MM.1S (cell line): Measurements from ENCODE around the gene CGB7.

Experiments
- DNase-seq: peaks from one replicate; pipeline ENCODE4 v3.0.0-alpha.2; 2015
- H2AFZ ChIP-seq: fragments of 300-600 bp; sonication (generic); 2 replicates; pipeline ENCODE4 v1.6.0; 2016; ENCODE audit warnings: antibody characterized with exemption, low read length
- H3F3A ChIP-seq: fragments of 300-600 bp; sonication (generic); 2 replicates; pipeline ENCODE4 v1.6.1; 2016; ENCODE audit warnings: mild to moderate bottlenecking, antibody characterized with exemption, low read length, moderate library complexity, mixed read lengths; ENCODE audit not compliant: insufficient read depth
- H3K27ac ChIP-seq: fragments of 300-600 bp; sonication (generic); 2 replicates; pipeline ENCODE4 v1.5.1; 2016; ENCODE audit warnings: mild to moderate bottlenecking, low read length
- H3K27me3 ChIP-seq: fragments of 300-600 bp; sonication (generic); replicated peaks from 2 replicates; pipeline ENCODE4 v1.6.0; 2016; ENCODE audit warnings: low read length; ENCODE audit not compliant: insufficient read depth
- H3K36me3 ChIP-seq: fragments of 300-600 bp; sonication (generic); replicated peaks from 2 replicates; pipeline ENCODE4 v1.6.1; 2016; ENCODE audit warnings: mild to moderate bottlenecking, low read length, mixed read lengths; ENCODE audit not compliant: insufficient read depth
- H3K4me1 ChIP-seq: fragments of 300-600 bp; sonication (generic); 2 replicates; pipeline ENCODE4 v1.6.1; 2016; ENCODE audit warnings: low read length, mixed read lengths
- H3K4me2 ChIP-seq: fragments of 300-600 bp; sonication (generic); 2 replicates; pipeline ENCODE4 v1.6.0; 2016; ENCODE audit warnings: low read depth, low read length
- H3K4me3 ChIP-seq: fragments of 300-600 bp; sonication (generic); 2 replicates; pipeline ENCODE4 v1.5.1; 2016; ENCODE audit warnings: low read length, mixed read lengths
- H3K79me2 ChIP-seq: fragments of 300-600 bp; sonication (generic); 2 replicates; pipeline ENCODE4 v1.6.1; 2016; ENCODE audit warnings: mixed run types, low read length, mixed read lengths
- H3K9ac ChIP-seq: fragments of 300-600 bp; sonication (generic); 2 replicates; pipeline ENCODE4 v1.6.1; 2016; ENCODE audit warnings: low read length, mixed read lengths
- H3K9me2 ChIP-seq: fragments of 300-600 bp; sonication (generic); replicated peaks from 2 replicates; pipeline ENCODE4 v1.6.1; 2016; ENCODE audit warnings: mild to moderate bottlenecking, low read length, mixed read lengths; ENCODE audit not compliant: insufficient read depth
- H3K9me3 ChIP-seq: fragments of 300-600 bp; sonication (generic); replicated peaks from 2 replicates; pipeline ENCODE4 v1.6.1; 2016; ENCODE audit warnings: mild to moderate bottlenecking, low read length, mixed read lengths; ENCODE audit not compliant: insufficient read depth
- H4K20me1 ChIP-seq: fragments of 300-600 bp; sonication (generic); 2 replicates; pipeline ENCODE4 v1.6.1; 2016; ENCODE audit warnings: mild to moderate bottlenecking, low read length, moderate library complexity, mixed read lengths; ENCODE audit not compliant: insufficient read depth
- EZH2 ChIP-seq: fragments of 300-600 bp; sonication (generic); optimal IDR thresholded peaks from 2 replicates; pipeline ENCODE3; 2017; ENCODE audit warnings: low read depth, mild to moderate bottlenecking, antibody characterized with exemption, low read length, mixed read lengths
- EZH2phosphoT487 ChIP-seq: fragments of 300-600 bp; sonication (generic); IDR thresholded peaks from 2 replicates; pipeline ENCODE4 v1.6.1; 2018; ENCODE audit warnings: antibody characterized with exemption, low read length
- TF ChIP-seq, protein P1 (sequence below): fragments of 300-600 bp; sonication (generic); IDR thresholded peaks from 2 replicates; pipeline ENCODE4 v1.5.1; 2016; ENCODE audit warnings: antibody characterized with exemption, low read length, mixed read lengths

Gene CGB7

DNA sequence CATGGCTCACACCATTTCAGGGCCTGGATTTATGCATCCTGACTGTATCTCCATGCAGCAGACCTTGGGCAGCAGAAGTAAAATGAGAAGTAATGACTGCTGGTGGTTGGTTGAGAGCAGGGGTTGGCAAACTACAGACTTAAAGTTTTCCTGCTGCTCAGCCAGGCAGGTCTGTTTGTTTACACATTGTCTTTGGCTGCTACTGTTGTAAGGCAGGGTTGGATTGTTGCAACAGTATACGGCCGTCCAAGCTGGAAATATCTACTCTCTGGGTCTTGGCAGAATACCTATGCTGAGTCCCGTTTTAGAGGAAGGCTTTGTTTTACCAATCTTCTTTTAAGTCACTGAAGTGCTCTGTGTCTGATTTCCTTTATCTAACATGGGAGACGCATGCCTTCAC lies 41.2 kb upstream of the CGB7 start:
- H3K9me2 ChIP-seq: no peaks in the 10 kb centered on the region
- peaks cover 68% of the 10 kb centered on the region for H3K79me2 ChIP-seq
- H3K4me2 ChIP-seq: no peak overlapping the region
- H2AFZ ChIP-seq: no peak overlapping the region
- no peak overlapping the region for H3K27ac ChIP-seq
- no peak for DNase-seq
- H4K20me1 ChIP-seq: peaks cover 8% of the 10 kb centered on the region; the same call in 1 of the 2 replicates
- no peaks in the 10 kb centered on the region for H3K27me3 ChIP-seq
- H3K4me1 ChIP-seq: no peaks in the 10 kb centered on the region
- H3K36me3 ChIP-seq: peaks cover 17% of the 10 kb centered on the region; the same call in 1 of the 2 replicates
- no peak overlapping the region for H3K4me3 ChIP-seq
- H3F3A ChIP-seq: peaks cover 12% of the 10 kb centered on the region
- no peaks in the 10 kb centered on the region for H3K9me3 ChIP-seq
- TF ChIP-seq EZH2phosphoT487 (no peak), EZH2 (no peak)
- TF ChIP-seq, protein P1, sequence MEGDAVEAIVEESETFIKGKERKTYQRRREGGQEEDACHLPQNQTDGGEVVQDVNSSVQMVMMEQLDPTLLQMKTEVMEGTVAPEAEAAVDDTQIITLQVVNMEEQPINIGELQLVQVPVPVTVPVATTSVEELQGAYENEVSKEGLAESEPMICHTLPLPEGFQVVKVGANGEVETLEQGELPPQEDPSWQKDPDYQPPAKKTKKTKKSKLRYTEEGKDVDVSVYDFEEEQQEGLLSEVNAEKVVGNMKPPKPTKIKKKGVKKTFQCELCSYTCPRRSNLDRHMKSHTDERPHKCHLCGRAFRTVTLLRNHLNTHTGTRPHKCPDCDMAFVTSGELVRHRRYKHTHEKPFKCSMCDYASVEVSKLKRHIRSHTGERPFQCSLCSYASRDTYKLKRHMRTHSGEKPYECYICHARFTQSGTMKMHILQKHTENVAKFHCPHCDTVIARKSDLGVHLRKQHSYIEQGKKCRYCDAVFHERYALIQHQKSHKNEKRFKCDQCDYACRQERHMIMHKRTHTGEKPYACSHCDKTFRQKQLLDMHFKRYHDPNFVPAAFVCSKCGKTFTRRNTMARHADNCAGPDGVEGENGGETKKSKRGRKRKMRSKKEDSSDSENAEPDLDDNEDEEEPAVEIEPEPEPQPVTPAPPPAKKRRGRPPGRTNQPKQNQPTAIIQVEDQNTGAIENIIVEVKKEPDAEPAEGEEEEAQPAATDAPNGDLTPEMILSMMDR: no peak
- H3K9ac ChIP-seq: no peak overlapping the region

DNA sequence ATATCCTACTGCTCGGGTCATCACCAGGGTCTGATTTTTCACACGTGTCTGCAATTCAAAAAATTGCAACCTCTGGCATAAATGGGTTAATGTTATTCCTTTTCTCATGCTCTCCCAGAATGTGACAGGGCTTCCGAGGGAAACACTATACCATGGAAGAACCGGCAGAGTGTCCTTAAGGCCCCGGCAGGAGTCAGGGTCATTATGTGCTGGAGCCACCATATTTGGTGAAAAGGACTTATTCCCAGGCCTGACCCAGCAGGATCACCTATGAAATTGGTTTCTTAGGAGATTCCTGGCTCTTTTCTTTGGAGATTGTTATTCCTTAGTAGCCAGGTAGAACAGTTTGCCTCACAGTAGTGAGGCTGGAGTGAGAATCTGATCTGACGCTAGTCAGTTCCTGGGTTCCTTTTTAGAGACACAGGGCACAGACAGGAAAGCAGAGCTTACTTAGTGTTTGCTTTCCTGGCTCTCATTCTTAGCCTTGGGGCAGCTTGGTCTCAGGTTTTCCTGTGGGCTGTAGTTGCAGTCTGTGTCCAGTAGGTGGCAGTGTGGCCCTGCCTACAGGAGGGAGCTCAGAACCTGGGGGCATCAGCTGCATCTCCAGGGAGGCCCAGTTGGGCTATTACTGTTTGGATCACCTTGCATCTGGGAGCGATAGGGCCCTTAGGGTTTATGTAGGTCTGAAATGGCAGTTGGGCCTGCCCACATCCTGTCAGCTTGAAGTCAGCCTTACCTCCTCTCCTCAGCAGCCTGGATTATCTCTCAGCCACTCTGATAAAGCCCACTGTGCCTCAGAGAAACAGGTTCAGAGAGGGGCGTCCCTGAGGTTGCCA lies 40.1 kb upstream of the CGB7 start:
- no peak overlapping the region for H3K9ac ChIP-seq
- H4K20me1 ChIP-seq: peaks cover 8% of the 10 kb centered on the region; the same call in 1 of the 2 replicates
- DNase-seq: peak; percentile 77
- no peaks in the 10 kb centered on the region for H3K9me2 ChIP-seq
- H3K36me3 ChIP-seq: peaks cover 15% of the 10 kb centered on the region; the same call in 1 of the 2 replicates
- H2AFZ ChIP-seq: no peak overlapping the region
- TF ChIP-seq, protein P1: peak; percentile 99
- no peak for TF ChIP-seq EZH2phosphoT487
- TF ChIP-seq EZH2: no peak
- H3F3A ChIP-seq: peaks cover 12% of the 10 kb centered on the region
- H3K9me3 ChIP-seq: no peaks in the 10 kb centered on the region
- no peak overlapping the region for H3K4me2 ChIP-seq
- no peak overlapping the region for H3K4me3 ChIP-seq
- H3K27me3 ChIP-seq: no peaks in the 10 kb centered on the region
- peak overlapping the region; percentile 4; the same call in 1 of the 2 replicates for H3K27ac ChIP-seq
- H3K79me2 ChIP-seq: peaks cover 73% of the 10 kb centered on the region
- H3K4me1 ChIP-seq: no peaks in the 10 kb centered on the region

DNA sequence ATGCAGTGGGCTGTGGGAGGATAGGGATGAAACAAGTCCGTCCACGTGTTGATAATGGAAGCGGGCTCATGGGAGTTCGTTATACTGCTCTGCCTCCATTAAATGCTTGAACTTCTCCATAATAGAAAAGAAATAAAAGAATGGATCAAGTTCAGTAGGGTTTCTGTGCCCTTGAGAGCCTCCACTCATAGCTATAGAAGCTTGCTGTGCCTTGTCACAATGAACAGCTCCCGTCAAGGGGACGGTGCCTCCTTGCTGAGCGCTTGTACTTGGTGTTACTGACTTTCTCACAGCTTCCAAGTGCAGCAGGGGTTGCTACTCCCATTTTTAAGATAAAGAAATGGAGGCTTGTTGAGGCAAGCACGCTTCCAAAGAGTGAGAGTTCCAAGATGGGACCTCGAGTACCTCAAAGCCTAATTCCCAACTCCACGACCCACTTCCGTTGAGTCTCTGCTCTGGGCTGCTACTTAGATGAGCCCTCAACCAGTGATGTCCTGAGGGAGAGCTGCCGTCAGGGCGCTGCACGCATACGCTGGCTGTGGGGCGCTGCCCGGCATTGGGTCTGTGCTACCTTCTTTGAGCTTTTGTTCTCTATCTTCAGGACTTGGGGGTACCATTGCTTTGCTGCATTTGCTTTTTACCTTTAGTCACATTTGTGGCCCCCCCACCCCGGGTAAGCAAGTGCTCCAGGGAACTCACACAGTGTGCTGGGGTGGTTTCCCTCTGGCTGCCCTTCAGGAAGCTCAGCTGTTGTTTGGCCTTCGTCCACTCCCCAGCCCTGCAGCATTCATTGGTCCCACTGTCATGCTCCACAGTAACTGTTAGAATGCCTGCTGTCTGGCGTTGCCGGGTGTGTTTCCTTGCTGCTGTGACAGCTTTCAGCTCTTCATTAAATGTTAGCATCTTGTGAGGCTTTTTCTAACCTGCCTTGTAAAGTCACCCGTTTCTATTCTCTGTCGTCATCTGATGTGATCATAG lies 37.2 kb upstream of the CGB7 start:
- Histone ChIP-seq H4K20me1 (peaks cover 22% of the 10 kb centered on the region), H3K27ac (no peak overlapping the region), H3K36me3 (peaks cover 24% of the 10 kb centered on the region)

More for the DNA sequence above, 37.2 kb upstream of the CGB7 start:
- Histone ChIP-seq H3K27me3 (no peaks in the 10 kb centered on the region), H3K9me2 (no peaks in the 10 kb centered on the region), H2AFZ (no peak overlapping the region), H3K79me2 (peaks cover 86% of the 10 kb centered on the region), H3K4me2 (no peak overlapping the region), H3K4me3 (no peak overlapping the region), H3K4me1 (no peaks in the 10 kb centered on the region), H3F3A (peaks cover 12% of the 10 kb centered on the region), H3K9me3 (no peaks in the 10 kb centered on the region), H3K9ac (no peak overlapping the region)
- TF ChIP-seq, protein P1: no peak
- TF ChIP-seq EZH2: no peak
- TF ChIP-seq EZH2phosphoT487: no peak
- DNase-seq: no peak
